GM12878 (cell line): ENCODE results near the gene AGBL1. TPM values are rescaled to one million over a fixed set of nuclear protein-coding genes. Genes with fewer than 3 reads are reported as not detected.

Experiments
- ATAC-seq: fragments of 200-7000 bp; cut with Tn5 transposase; 3 replicates; pipeline ENCODE4 v1.9.1; 2020; ENCODE audit warnings: mild to moderate bottlenecking, moderate library complexity
- BruUV-seq: library from RNA; stranded (reverse); fragments of 400-500 nt; replicated peaks from 2 replicates; lab custom pipeline; 2021; lab: Mats Ljungman, UMichigan
- CTCF ChIA-PET: fragments of 300-600 bp; sonication (Branson Sonifier 250); formaldehyde crosslinking; extraction: SDS; loops from one replicate; lab custom pipeline; 2021; ENCODE audit warnings: inconsistent platforms; lab: Yijun Ruan, JAX
- POLR2A ChIA-PET: fragments of 350-600 bp; formaldehyde crosslinking; extraction: SDS; loops from one replicate; lab custom pipeline; 2021; ENCODE audit warnings: inconsistent platforms; lab: Charles Lee
- RAD21 ChIA-PET: fragments of 300-600 bp; sonication (Branson Sonifier 250); formaldehyde crosslinking; loops from one replicate; lab custom pipeline; 2023; ENCODE audit warnings: antibody characterized with exemption; ENCODE audit not compliant: unreplicated experiment; lab: Charles Lee
- SMC1A ChIA-PET: fragments of 300-600 bp; sonication (Branson Sonifier 250); formaldehyde crosslinking; loops from one replicate; lab custom pipeline; 2023; ENCODE audit not compliant: unreplicated experiment, uncharacterized antibody; lab: Charles Lee
- DNase-seq: peaks from one replicate; pipeline ENCODE4 v3.0.0-alpha.2; 2011; ENCODE audit warnings: low read depth, low spot score
- FAIRE-seq: peaks from 3 replicates; lab custom pipeline; 2011; peaks lifted over from hg19 to GRCh38; lab: Jason Lieb, UNC
- H2AFZ ChIP-seq: 2 replicates; pipeline ENCODE4 v1.6.0; 2011; ENCODE audit warnings: low read depth, low read length, control low read depth; ENCODE audit not compliant: control insufficient read depth
- H3K27ac ChIP-seq: 2 replicates; pipeline ENCODE4 v1.5.1; 2011; ENCODE audit warnings: control low read depth; ENCODE audit not compliant: control insufficient read depth, insufficient read depth
- H3K27me3 ChIP-seq, 2 experiments: replicated peaks in 1 of 2; 2 replicates each; pipeline versions ENCODE4 v1.6.0 to v1.6.1; 2011; ENCODE audit warnings: low read length in 1 of 2; ENCODE audit not compliant: control insufficient read depth in 2 of 2, insufficient read depth in 2 of 2
- H3K36me3 ChIP-seq, 2 experiments: 2 replicates each; pipeline ENCODE4 v1.5.1; 2011; ENCODE audit warnings: low read length in 1 of 2; ENCODE audit not compliant: control insufficient read depth in 2 of 2, insufficient read depth in 2 of 2
- H3K4me1 ChIP-seq: 2 replicates; pipeline ENCODE4 v1.6.1; 2011; ENCODE audit warnings: mild to moderate bottlenecking, low read length, moderate library complexity, mixed read lengths; ENCODE audit not compliant: control insufficient read depth, insufficient read depth
- H3K4me2 ChIP-seq: 2 replicates; pipeline ENCODE4 v1.6.0; 2011; ENCODE audit warnings: control low read depth; ENCODE audit not compliant: control insufficient read depth, insufficient read depth
- H3K4me3 ChIP-seq: fragments of 200-600 bp; sonication (generic); 2 replicates; pipeline ENCODE4 v1.5.1; 2016
- H3K79me2 ChIP-seq: 2 replicates; pipeline ENCODE4 v1.6.0; 2011; ENCODE audit warnings: low read length; ENCODE audit not compliant: control insufficient read depth, insufficient read depth
- H3K9ac ChIP-seq: 2 replicates; pipeline ENCODE4 v1.8.0; 2011; ENCODE audit warnings: low read length, control low read depth, mixed read lengths; ENCODE audit not compliant: control insufficient read depth, insufficient read depth
- H3K9me3 ChIP-seq: replicated peaks from 3 replicates; pipeline ENCODE4 v1.5.1; 2011; ENCODE audit warnings: mild to moderate bottlenecking, low read length; ENCODE audit not compliant: control insufficient read depth, insufficient read depth
- H4K20me1 ChIP-seq: 2 replicates; pipeline ENCODE4 v1.6.0; 2011; ENCODE audit not compliant: control insufficient read depth, insufficient read depth
- BACH1 ChIP-seq: fragments of 450-650 bp; IDR thresholded peaks from 2 replicates; pipeline ENCODE4 v1.6.1; 2017; ENCODE audit warnings: mild to moderate bottlenecking, borderline replicate concordance
- ESRRA ChIP-seq: IDR thresholded peaks from 2 replicates; pipeline ENCODE4 v1.6.1; 2012; ENCODE audit warnings: mild to moderate bottlenecking, low read length, improper control_type of control experiment
- IRF5 ChIP-seq: fragments of 450-650 bp; IDR thresholded peaks from 2 replicates; pipeline ENCODE4 v1.6.1; 2017; ENCODE audit warnings: borderline replicate concordance
- NFYB ChIP-seq: IDR thresholded peaks from 2 replicates; pipeline ENCODE4 v1.6.1; 2011; ENCODE audit warnings: low read depth, mild to moderate bottlenecking, low read length, improper control_type of control experiment, moderate library complexity; ENCODE audit not compliant: insufficient read depth
- NRF1 ChIP-seq: conservative IDR thresholded peaks from 2 replicates; pipeline ENCODE4 v1.6.1; 2011; ENCODE audit warnings: mild to moderate bottlenecking, low read depth, low read length, improper control_type of control experiment
- POU2F2 ChIP-seq: IDR thresholded peaks from 3 replicates; pipeline ENCODE4 v1.6.1; 2011; ENCODE audit warnings: low read depth, mild to moderate bottlenecking, low read length, borderline replicate concordance
- PRDM15 ChIP-seq: fragments of 450-650 bp; formaldehyde crosslinking; IDR thresholded peaks from 2 replicates; pipeline ENCODE4 v1.4.0; 2020; ENCODE audit warnings: mild to moderate bottlenecking, moderate library complexity
- SIX5 ChIP-seq: IDR thresholded peaks from 2 replicates; pipeline ENCODE4 v1.6.1; 2011; ENCODE audit warnings: mild to moderate bottlenecking, low read depth, low read length, moderate library complexity; ENCODE audit not compliant: severe bottlenecking
- SP1 ChIP-seq: IDR thresholded peaks from one replicate; pipeline ENCODE4 v1.6.1; 2011; ENCODE audit warnings: low read depth, low read length
- SUZ12 ChIP-seq: fragments of 200-600 bp; sonication (generic); IDR thresholded peaks from one replicate; pipeline ENCODE4 v1.6.1; 2018; ENCODE audit warnings: antibody characterized with exemption, mild to moderate bottlenecking; ENCODE audit not compliant: unreplicated experiment
- TCF12 ChIP-seq: IDR thresholded peaks from 2 replicates; pipeline ENCODE4 v1.6.1; 2011; ENCODE audit warnings: low read depth, mild to moderate bottlenecking, low read length
- WRNIP1 ChIP-seq: IDR thresholded peaks from 2 replicates; pipeline ENCODE4 v1.6.1; 2011; ENCODE audit warnings: low read depth, low read length, improper control_type of control experiment, borderline replicate concordance
- WGBS: methylation state at CpG from one replicate; pipeline ENCODE4 v1.1.6; 2016; ENCODE audit warnings: low lambda C conversion rate; ENCODE audit not compliant: insufficient replicate concordance, insufficient coverage; ENCODE audit errors: missing lambda C conversion rate; 5-methylcytosine and 5-hydroxymethylcytosine counted together
- in situ Hi-C: fragments of 300-500 bp; cut with MboI; formaldehyde crosslinking; loops from 9 replicates; pipeline ENCODE4 v1.14.3; 2018; ENCODE audit warnings: mixed read lengths
- intact Hi-C: fragments of 100-400 bp; cut with micrococcal nuclease; formaldehyde crosslinking; loops from one replicate; pipeline ENCODE4 v1.14.2; 2022; ENCODE audit not compliant: unreplicated experiment
- polyA plus RNA-seq, 11 experiments: library from polyadenylated mRNA; depleted of rRNA in 4 of 11; unstranded in 6 of 11; stranded (reverse) in 5 of 11; fragments of >200 nt; fragmentation: Nextera tagmentation in 4 of 11; fragmentation: Illumina TruSeq in 1 of 11; extraction: Ambion mirVana in 4 of 11; extraction: Trizol in 1 of 11; gene quantifications; 1 replicate in 1 of 11; 2 replicates in 10 of 11; pipeline versions ENCODE4 v1.2.1 to v1.2.3, GENCODE V29; 2011 to 2016; ENCODE audit warnings: inconsistent platforms in 2 of 11, missing spikeins in 2 of 11, low read depth in 1 of 11
- total RNA-seq, 4 experiments: library from RNA; depleted of rRNA in 3 of 4; stranded (reverse); fragments of >200 nt in 3 of 4; fragmentation: Illumina TruSeq in 1 of 4; extraction: Trizol in 1 of 4; gene quantifications; 2 replicates each; pipeline versions ENCODE4 v1.2.1 to v1.2.3, GENCODE V29; 2013 to 2021

Gene AGBL1
- total and polyA plus RNA-seq, 10 of the 15 experiments (the other 5 are each of a cell fraction or from before 2014, with no cell fraction given), result not detected

- TF ChIP-seq PRDM15 (CRISPR knock-in tag), result no peak
- TF ChIP-seq SP1, result no peak
- TF ChIP-seq WRNIP1, result no peak
- TF ChIP-seq IRF5, result no peak
- no peak for TF ChIP-seq ESRRA
- no peak for TF ChIP-seq BACH1
- TF ChIP-seq, all 136 proteins: peak for 0
Observed at GRCh38 chr15:86762874-86763273, 683.2 kb downstream of the AGBL1 start (continued).

- SMC1A ChIA-PET, result no interaction called here
- Histone ChIP-seq H3K9me3 (no peaks in the 10 kb centered on the region), H4K20me1 (no peaks in the 10 kb centered on the region), H3K4me3 (no peak overlapping the region), H2AFZ (no peak overlapping the region), H3K4me1 (no peaks in the 10 kb centered on the region), H3K27me3 (no peaks in the 10 kb centered on the region), H3K9ac (no peak overlapping the region), H3K36me3 (no peaks in the 10 kb centered on the region), H3K79me2 (no peaks in the 10 kb centered on the region), H3K27ac (no peak overlapping the region), H3K4me2 (no peak overlapping the region)
- RAD21 ChIA-PET, result no interaction called here
- FAIRE-seq, result no peak
- intact Hi-C loops (no loop called here), in situ Hi-C loops (no loop called here)
- BruUV-seq, result no TSS peak
- POLR2A ChIA-PET, result no interaction called here
- CTCF ChIA-PET, result no interaction called here
- no peak for DNase-seq
- ATAC-seq, result no peak
- WGBS, result 25% methylated on average over 3 of the region's 3 CpGs
- TF ChIP-seq SIX5 (no peak), TCF12 (no peak), SUZ12 (no peak), NRF1 (no peak), NFYB (no peak), POU2F2 (no peak)
Observed at GRCh38 chr15:86764021-86764420, 684.4 kb downstream of the AGBL1 start.
